Kidney (tissue), 14 donors: Measurements from ENCODE around the gene SRF. TPM values are rescaled to one million over a fixed set of nuclear protein-coding genes. Genes with fewer than 3 reads are reported as not detected.

Source experiments
- DNase-seq, 5 donors: peaks; one replicate each; pipeline ENCODE4 v3.0.0-alpha.2; 2013 to 2020
- FAIRE-seq: peaks from 2 replicates; lab custom pipeline; 2012; peaks lifted over from hg19 to GRCh38; lab: Jason Lieb, UNC
- H3K27ac ChIP-seq, 2 donors: one replicate each; pipeline ENCODE4 v1.7.0; 2013; ENCODE audit warnings: low read depth in 2 of 2, low read length in 2 of 2, inconsistent platforms in 1 of 2
- H3K27me3 ChIP-seq: one replicate; pipeline ENCODE4 v1.7.1; 2013; ENCODE audit warnings: low read length, inconsistent platforms; ENCODE audit not compliant: control insufficient read depth, insufficient read depth
- H3K36me3 ChIP-seq, 3 donors: one replicate each; pipeline versions ENCODE4 v1.7.0 to v1.7.1; 2013; ENCODE audit warnings: low read length in 3 of 3, control low read depth in 1 of 3, inconsistent platforms in 1 of 3; ENCODE audit not compliant: insufficient read depth in 3 of 3, control insufficient read depth in 2 of 3
- H3K4me1 ChIP-seq, 3 donors: one replicate each; pipeline versions ENCODE4 v1.7.0 to v1.7.1; 2013; ENCODE audit warnings: low read length in 3 of 3, inconsistent platforms in 1 of 3, low read depth in 1 of 3; ENCODE audit not compliant: control insufficient read depth in 2 of 3, insufficient read depth in 2 of 3
- H3K4me3 ChIP-seq, 3 donors: one replicate each; pipeline versions ENCODE4 v1.7.0 to v1.8.1; 2013; ENCODE audit warnings: low read length in 3 of 3, control low read depth in 1 of 3, inconsistent platforms in 1 of 3
- H3K9ac ChIP-seq, 3 donors: one replicate each; pipeline versions ENCODE4 v1.7.0 to v1.7.1; 2013; ENCODE audit warnings: low read length in 3 of 3, control low read depth in 1 of 3, inconsistent platforms in 1 of 3
- H3K9me3 ChIP-seq, 3 donors: one replicate each; pipeline versions ENCODE4 v1.7.0 to v1.7.1; 2013; ENCODE audit warnings: low read length in 3 of 3, control low read depth in 1 of 3, inconsistent platforms in 1 of 3; ENCODE audit not compliant: control insufficient read depth in 2 of 3, insufficient read depth in 1 of 3
- intact Hi-C: fragments of 100-400 bp; cut with DNase I; formaldehyde crosslinking; loops from one replicate; pipeline ENCODE4 v1.11.1; 2022
- polyA plus RNA-seq: library from polyadenylated mRNA; stranded (reverse); fragments of 350-450 nt; fragmentation: Illumina TruSeq; extraction: RNeasy Lipid Tissue Mini Kit (QIAGEN cat#74804); gene quantifications from one replicate; pipeline ENCODE4 v1.2.3, GENCODE V29; 2014; ENCODE audit warnings: low read depth, low replicate concordance; ENCODE audit not compliant: insufficient read depth
- total RNA-seq: library from RNA; stranded (reverse); fragmentation: NEBNext Ultra II Directional; extraction: Animal tissue kit (Norgen Biotek cat#: 25700); gene quantifications from one replicate; pipeline ENCODE4 v1.2.1, GENCODE V29; 2021
- TF ChIP-seq, protein P1 (sequence below): IDR thresholded peaks from 3 replicates; pipeline ENCODE4 v1.5.1; 2012; ENCODE audit warnings: mild to moderate bottlenecking, moderate library complexity, borderline replicate concordance; ENCODE audit not compliant: insufficient read depth; ENCODE audit errors: extremely low read depth
- donor health status: control.
- donor health status: control.
- donor health status: control.
- donor health status: control.
- donor health status: control.
- donor health status: DM: yes; HTN: yes; CAD: no.
- donor health status: Normal renal cell carcinoma (clear cell type).

The SRF gene
- total and polyA plus RNA-seq, 2 donors from 2014 or later: 13.8 to 30.6 TPM

DNA sequence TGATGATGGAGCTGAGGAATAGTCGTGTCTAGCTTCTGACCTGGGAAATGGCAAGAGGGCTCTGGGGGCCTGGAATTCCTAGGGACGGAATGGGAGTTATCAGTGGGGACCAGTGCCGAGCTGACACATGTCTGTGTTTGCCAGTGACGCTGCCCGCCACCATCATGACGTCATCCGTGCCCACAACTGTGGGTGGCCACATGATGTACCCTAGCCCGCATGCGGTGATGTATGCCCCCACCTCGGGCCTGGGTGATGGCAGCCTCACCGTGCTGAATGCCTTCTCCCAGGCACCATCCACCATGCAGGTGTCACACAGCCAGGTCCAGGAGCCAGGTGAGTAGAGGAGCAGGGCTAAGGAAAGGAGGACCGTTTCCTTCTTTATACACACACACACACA lies 7.1 kb downstream of the SRF start:
- Histone ChIP-seq H3K36me3 (peaks cover 17 to 41% (median 21%) of the 10 kb centered on the region in 3 donors), H3K4me3 (no peak overlapping the region), H3K27me3 (no peaks in the 10 kb centered on the region), H3K9me3 (no peaks in the 10 kb centered on the region), H3K4me1 (peaks cover 2 to 27% (median 22%) of the 10 kb centered on the region in 3 donors), H3K9ac (no peak overlapping the region), H3K27ac (no peak overlapping the region)
- TF ChIP-seq, protein P1, sequence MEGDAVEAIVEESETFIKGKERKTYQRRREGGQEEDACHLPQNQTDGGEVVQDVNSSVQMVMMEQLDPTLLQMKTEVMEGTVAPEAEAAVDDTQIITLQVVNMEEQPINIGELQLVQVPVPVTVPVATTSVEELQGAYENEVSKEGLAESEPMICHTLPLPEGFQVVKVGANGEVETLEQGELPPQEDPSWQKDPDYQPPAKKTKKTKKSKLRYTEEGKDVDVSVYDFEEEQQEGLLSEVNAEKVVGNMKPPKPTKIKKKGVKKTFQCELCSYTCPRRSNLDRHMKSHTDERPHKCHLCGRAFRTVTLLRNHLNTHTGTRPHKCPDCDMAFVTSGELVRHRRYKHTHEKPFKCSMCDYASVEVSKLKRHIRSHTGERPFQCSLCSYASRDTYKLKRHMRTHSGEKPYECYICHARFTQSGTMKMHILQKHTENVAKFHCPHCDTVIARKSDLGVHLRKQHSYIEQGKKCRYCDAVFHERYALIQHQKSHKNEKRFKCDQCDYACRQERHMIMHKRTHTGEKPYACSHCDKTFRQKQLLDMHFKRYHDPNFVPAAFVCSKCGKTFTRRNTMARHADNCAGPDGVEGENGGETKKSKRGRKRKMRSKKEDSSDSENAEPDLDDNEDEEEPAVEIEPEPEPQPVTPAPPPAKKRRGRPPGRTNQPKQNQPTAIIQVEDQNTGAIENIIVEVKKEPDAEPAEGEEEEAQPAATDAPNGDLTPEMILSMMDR: no peak
- intact Hi-C loops: no loop called here
- DNase-seq (no peak), FAIRE-seq (no peak)

DNA sequence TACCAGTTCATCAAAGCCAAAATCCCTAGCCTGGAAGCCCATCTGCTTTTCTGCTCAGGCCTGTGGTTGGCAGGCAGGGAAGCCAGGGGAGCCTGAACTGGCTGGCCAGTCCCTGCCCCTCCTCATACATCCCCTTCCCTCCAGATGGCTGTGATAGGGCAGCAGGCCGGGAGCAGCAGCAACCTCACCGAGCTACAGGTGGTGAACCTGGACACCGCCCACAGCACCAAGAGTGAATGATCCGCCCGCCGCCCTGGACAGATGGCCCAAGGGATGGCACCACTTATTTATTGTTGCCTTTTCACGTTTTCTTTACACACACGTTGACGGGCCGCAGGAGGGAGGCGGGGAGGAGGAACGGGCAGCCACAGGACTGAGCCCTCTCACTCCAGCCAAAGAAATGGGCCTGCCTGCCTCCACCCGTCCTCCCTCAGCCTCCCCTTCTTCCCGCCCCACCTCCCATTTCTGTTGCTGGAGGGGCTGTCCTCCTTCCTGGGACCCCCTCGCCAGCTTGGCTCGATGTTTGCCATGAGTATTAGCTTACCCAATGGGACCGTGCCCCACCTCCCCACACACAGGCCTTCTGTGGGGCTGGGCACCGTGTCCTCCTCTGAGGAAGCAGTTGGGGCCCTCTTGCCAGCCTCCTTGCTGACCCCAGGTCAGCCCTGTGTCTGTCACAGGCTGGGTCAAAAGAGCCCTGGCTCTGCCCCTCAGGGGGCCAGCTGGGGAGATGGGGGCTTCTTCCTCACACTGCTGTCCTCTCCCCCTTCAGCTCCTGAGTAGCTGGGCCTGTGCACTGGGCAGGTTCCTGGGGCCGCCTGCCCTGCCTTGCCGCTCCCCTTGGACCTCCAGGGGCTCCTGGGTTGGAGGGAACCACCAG lies 8.1 kb downstream of the SRF start:
- FAIRE-seq: no peak
- H3K4me1 ChIP-seq: peaks cover 2 to 21% (median 12%) of the 10 kb centered on the region in 3 donors
- no peaks in the 10 kb centered on the region for H3K27me3 ChIP-seq
- H3K9me3 ChIP-seq: no peaks in the 10 kb centered on the region
- intact Hi-C loops: no loop called here
- DNase-seq: no peak
- TF ChIP-seq, protein P1: no peak
- no peak overlapping the region for H3K9ac ChIP-seq
- no peak overlapping the region for H3K27ac ChIP-seq
- no peak overlapping the region for H3K4me3 ChIP-seq
- H3K36me3 ChIP-seq: peaks cover 17 to 41% (median 21%) of the 10 kb centered on the region in 3 donors

DNA sequence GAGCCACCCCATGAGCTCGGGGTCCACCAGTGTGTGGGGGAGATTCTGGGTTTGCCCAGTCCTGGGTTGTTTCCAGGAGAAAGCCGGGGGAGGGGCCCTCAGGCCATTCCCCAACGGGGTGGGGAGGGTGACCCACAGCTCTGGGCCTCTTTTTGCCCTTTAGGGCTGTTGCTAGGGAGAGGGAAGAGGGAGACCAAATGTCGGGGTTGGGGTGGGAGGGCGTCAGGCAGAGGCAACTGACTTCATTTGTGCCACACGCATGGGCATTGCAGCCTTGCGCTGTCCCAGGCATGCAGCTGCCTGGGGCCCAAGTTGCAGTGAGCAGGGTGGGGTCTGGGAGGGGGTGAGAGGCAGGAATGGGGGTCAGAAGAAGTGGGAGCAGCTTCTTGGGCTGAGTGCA lies 9.0 kb downstream of the SRF start:
- H3K27ac ChIP-seq: no peak overlapping the region
- H3K4me1 ChIP-seq: peaks cover 2 to 17% (median 7%) of the 10 kb centered on the region in 3 donors
- intact Hi-C loops: no loop called here
- FAIRE-seq (no peak), DNase-seq (no peak)
- no peak overlapping the region for H3K9ac ChIP-seq
- TF ChIP-seq, protein P1: no peak
- H3K4me3 ChIP-seq: no peak overlapping the region
- H3K9me3 ChIP-seq: no peaks in the 10 kb centered on the region
- peaks cover 16 to 37% (median 21%) of the 10 kb centered on the region in 3 donors for H3K36me3 ChIP-seq
- H3K27me3 ChIP-seq: no peaks in the 10 kb centered on the region
